Gastrocnemius medialis (tissue), 4 donors: Measurements from ENCODE around the gene FSIP1. TPM values are rescaled to one million over a fixed set of nuclear protein-coding genes. Genes with fewer than 3 reads are reported as not detected.

Experiments
- ATAC-seq, 2 donors: fragments of 150-250 bp; one replicate each; pipeline ENCODE4 v1.9.1; 2016
- DNase-seq, 2 donors: peaks; one replicate each; pipeline ENCODE4 v3.0.0-alpha.2; 2019
- H3K27ac ChIP-seq, 4 donors: fragments of 200-600 bp; sonication (generic); 1 replicate in 1 of 4; 2 replicates in 3 of 4; pipeline ENCODE4 v1.5.1; 2016 to 2018; ENCODE audit warnings: mild to moderate bottlenecking in 2 of 4, moderate library complexity in 1 of 4
- H3K27me3 ChIP-seq, 3 donors: fragments of 200-600 bp; sonication (generic) in 2 of 3; 1 replicate in 1 of 3; 2 replicates in 2 of 3; pipeline versions ENCODE4 v1.5.1 to v1.6.0; 2016 to 2019; ENCODE audit warnings: mild to moderate bottlenecking in 1 of 3, moderate library complexity in 1 of 3
- H3K36me3 ChIP-seq, 2 donors: fragments of 200-600 bp; sonication (generic) in 1 of 2; one replicate each; pipeline ENCODE4 v1.5.1; 2017 to 2018
- H3K4me1 ChIP-seq, 2 donors: fragments of 200-600 bp; sonication (generic) in 1 of 2; one replicate each; pipeline ENCODE4 v1.5.1; 2016 to 2017; ENCODE audit warnings: mild to moderate bottlenecking in 2 of 2
- H3K4me3 ChIP-seq, 4 donors: fragments of 200-600 bp; sonication (generic) in 3 of 4; 1 replicate in 1 of 4; 2 replicates in 3 of 4; pipeline ENCODE4 v1.5.1; 2016 to 2019; ENCODE audit warnings: mild to moderate bottlenecking in 2 of 4
- H3K9me3 ChIP-seq, 3 donors: fragments of 200-600 bp; sonication (generic) in 2 of 3; 1 replicate in 1 of 3; 2 replicates in 2 of 3; pipeline ENCODE4 v1.5.1; 2016 to 2019
- POLR2A ChIP-seq, 2 donors: fragments of 450-650 bp; IDR thresholded peaks; one replicate each; pipeline ENCODE4 v1.6.1; 2017; ENCODE audit warnings: antibody characterized with exemption in 2 of 2, mild to moderate bottlenecking in 2 of 2, moderate library complexity in 2 of 2
- in situ Hi-C, 4 donors: fragments of 200-750 bp; cut with MboI; loops; one replicate each; pipeline versions ENCODE4 v1.15.0 to v1.8.0; 2017; ENCODE audit warnings: low sequenced_read_pairs in 4 of 4
- intact Hi-C: fragments of 100-400 bp; cut with DNase I; formaldehyde crosslinking; loops from one replicate; pipeline ENCODE4 v1.15.1; 2023; ENCODE audit warnings: low total_unique reads
- total RNA-seq, 4 donors: library from RNA; depleted of rRNA; stranded (reverse); fragments of >200 nt; gene quantifications; one replicate each; pipeline versions ENCODE4 v1.1.0 to v1.2.3, GENCODE V29; 2016
- TF ChIP-seq, protein P1 (sequence below), 5 experiments: fragments of 450-650 bp in 3 of 5; fragments of 200-600 bp in 2 of 5; sonication (generic) in 2 of 5; IDR thresholded peaks in 4 of 5; conservative IDR thresholded peaks in 1 of 5; 1 replicate in 4 of 5; 2 replicates in 1 of 5; pipeline ENCODE4 v1.5.1; 2016 to 2019; ENCODE audit warnings: antibody characterized with exemption in 5 of 5, mild to moderate bottlenecking in 3 of 5, moderate library complexity in 3 of 5

FSIP1 gene
- total RNA-seq, 4 donors from 2014 or later = 0.11 to 23.9 (median 1.0) TPM; not detected in 1

DNA sequence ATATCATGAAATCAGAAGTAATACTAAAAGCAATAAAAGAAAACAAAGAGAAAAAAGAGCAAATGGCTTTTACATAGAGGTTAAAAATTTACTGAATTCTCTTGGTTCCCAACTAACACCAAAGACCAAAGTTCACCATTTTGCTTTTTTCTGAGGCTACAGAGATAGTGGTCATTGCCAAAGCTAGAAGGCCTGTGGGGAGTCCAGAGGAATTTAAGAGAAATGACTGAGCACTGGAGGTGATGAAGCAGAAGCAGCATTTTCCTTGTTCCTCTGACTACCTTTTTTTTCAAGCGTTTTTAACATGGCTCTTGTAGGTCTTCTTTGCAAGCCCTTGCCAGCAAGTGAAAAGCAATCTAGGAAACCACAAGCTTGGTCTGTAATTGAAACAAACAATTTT lies 143.6 kb downstream of the FSIP1 start:
- no peak for TF ChIP-seq POLR2A (IDR thresholded peaks at IDR 0.05)
- TF ChIP-seq, protein P1, sequence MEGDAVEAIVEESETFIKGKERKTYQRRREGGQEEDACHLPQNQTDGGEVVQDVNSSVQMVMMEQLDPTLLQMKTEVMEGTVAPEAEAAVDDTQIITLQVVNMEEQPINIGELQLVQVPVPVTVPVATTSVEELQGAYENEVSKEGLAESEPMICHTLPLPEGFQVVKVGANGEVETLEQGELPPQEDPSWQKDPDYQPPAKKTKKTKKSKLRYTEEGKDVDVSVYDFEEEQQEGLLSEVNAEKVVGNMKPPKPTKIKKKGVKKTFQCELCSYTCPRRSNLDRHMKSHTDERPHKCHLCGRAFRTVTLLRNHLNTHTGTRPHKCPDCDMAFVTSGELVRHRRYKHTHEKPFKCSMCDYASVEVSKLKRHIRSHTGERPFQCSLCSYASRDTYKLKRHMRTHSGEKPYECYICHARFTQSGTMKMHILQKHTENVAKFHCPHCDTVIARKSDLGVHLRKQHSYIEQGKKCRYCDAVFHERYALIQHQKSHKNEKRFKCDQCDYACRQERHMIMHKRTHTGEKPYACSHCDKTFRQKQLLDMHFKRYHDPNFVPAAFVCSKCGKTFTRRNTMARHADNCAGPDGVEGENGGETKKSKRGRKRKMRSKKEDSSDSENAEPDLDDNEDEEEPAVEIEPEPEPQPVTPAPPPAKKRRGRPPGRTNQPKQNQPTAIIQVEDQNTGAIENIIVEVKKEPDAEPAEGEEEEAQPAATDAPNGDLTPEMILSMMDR (IDR thresholded peaks at IDR 0.05 in 4 of 5, conservative IDR thresholded peaks at IDR 0.05 in 1 of 5) = no peak
- in situ Hi-C loops = no loop called here
- no peaks in the 10 kb centered on the region for H3K4me1 ChIP-seq
- H3K36me3 ChIP-seq = no peaks in the 10 kb centered on the region
- H3K27me3 ChIP-seq = no peaks in the 10 kb centered on the region
- DNase-seq = no peak
- H3K27ac ChIP-seq = no peak overlapping the region
- intact Hi-C loops = no loop called here
- no peak overlapping the region for H3K4me3 ChIP-seq
- H3K9me3 ChIP-seq = no peaks in the 10 kb centered on the region
- no peak for ATAC-seq

DNA sequence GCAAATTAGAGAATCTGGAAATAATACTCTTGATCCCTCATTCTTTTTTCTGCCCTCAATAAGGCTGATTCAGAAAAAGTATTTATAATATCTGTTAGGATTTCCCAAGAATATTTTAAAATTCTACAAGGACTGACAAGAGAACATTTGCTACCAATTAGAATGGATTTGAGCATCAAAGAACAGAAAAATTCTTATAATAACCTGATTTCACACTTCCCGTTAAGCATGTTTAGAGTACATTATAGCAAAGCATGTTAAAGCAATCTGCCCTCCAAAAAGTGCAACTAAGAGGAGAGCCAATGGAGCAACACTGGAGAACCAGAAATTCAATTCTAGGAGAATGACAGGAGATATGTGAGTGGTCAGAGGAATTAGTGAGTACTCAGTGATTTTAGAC lies 144.6 kb downstream of the FSIP1 start:
- Histone ChIP-seq H3K27me3 (no peaks in the 10 kb centered on the region), H3K9me3 (no peaks in the 10 kb centered on the region), H3K4me3 (no peak overlapping the region), H3K27ac (no peak overlapping the region), H3K4me1 (no peaks in the 10 kb centered on the region), H3K36me3 (no peaks in the 10 kb centered on the region)
- in situ Hi-C loops = no loop called here
- no peak for ATAC-seq
- no peak for DNase-seq
- TF ChIP-seq, protein P1 (IDR thresholded peaks at IDR 0.05 in 4 of 5, conservative IDR thresholded peaks at IDR 0.05 in 1 of 5) = no peak
- no peak for TF ChIP-seq POLR2A (IDR thresholded peaks at IDR 0.05)
- intact Hi-C loops = no loop called here

DNA sequence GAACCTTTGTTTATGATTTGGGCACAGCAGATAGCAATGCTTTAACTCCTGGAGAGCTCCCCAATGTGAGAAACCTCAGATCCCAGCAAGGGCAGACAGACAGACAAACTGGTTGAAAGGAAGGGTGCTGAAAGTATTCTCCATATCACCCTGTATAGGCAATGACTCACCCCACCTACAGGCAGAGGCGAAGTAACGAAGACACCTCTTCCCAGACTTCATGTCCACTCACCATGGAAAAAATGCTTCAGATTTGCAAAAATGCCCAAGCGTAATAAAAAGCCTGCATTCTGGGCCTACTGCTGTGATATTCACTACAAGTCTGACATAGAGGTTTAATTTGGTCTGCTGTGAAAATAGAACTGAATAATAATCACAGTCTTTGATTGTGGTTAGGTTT lies 151.3 kb downstream of the FSIP1 start:
- in situ Hi-C loops = no loop called here
- ATAC-seq (no peak), DNase-seq (no peak)
- no peaks in the 10 kb centered on the region for H3K9me3 ChIP-seq
- no peak for TF ChIP-seq POLR2A (IDR thresholded peaks at IDR 0.05)
- TF ChIP-seq, protein P1 (IDR thresholded peaks at IDR 0.05 in 4 of 5, conservative IDR thresholded peaks at IDR 0.05 in 1 of 5) = no peak
- no peak overlapping the region for H3K27ac ChIP-seq
- intact Hi-C loops = no loop called here
- H3K27me3 ChIP-seq = no peaks in the 10 kb centered on the region
- peaks cover 8 to 23% of the 10 kb centered on the region in 2 donors for H3K4me1 ChIP-seq
- no peak overlapping the region for H3K4me3 ChIP-seq
- H3K36me3 ChIP-seq = no peaks in the 10 kb centered on the region

DNA sequence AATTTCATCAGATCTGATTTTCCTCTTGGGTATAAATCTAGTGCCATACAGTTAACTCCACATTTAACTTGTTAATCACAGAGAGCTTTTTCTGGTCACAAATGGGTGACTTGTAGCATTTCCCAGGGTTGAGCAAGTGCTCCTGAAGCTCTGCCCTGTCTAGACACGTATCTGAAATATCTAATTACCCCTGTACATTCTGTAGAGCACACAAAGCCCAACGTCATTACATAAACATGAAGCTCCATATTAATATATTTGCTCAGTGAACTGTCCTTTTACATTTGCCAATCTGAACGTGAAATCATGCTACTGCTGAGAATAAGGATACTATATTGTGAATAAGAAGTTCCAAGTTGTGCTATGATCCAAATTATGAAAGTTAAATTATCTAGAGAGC lies 152.7 kb downstream of the FSIP1 start:
- no peaks in the 10 kb centered on the region for H3K9me3 ChIP-seq
- H3K4me3 ChIP-seq = no peak overlapping the region
- no peaks in the 10 kb centered on the region for H3K27me3 ChIP-seq
- in situ Hi-C loops = no loop called here
- H3K36me3 ChIP-seq = no peaks in the 10 kb centered on the region
- DNase-seq (no peak), ATAC-seq (no peak)
- intact Hi-C loops = loop anchor here (5.0 kb wide), 1 partner anchor 52 kb away; no protein-coding TSS in a partner anchor
- H3K27ac ChIP-seq = peak overlapping the region in 2 of 4 donors; percentile 30 to 55
- H3K4me1 ChIP-seq = peaks cover 18 to 36% of the 10 kb centered on the region in 2 donors
- TF ChIP-seq POLR2A (IDR thresholded peaks at IDR 0.05) = no peak
- TF ChIP-seq, protein P1 (IDR thresholded peaks at IDR 0.05 in 4 of 5, conservative IDR thresholded peaks at IDR 0.05 in 1 of 5) = no peak

DNA sequence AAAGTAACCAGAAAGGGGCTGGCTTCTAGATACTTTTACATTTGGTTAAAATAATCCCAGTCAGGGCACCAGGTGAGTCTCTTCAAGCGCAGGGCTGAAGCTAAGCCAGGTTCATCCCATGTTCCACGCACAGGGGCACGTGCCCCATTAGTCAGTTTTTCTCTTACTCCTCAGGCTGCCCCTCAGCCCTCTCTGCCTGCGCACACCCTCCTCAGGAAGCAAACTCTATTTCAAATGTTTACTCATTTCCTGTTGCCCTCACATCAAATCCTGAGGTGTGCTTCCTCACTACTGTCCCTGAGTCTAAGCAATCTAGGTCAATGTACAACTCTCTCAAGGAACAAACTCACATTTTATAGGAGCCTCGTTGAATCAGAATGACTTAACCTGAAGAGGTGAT lies 153.3 kb downstream of the FSIP1 start:
- Histone ChIP-seq H3K4me3 (no peak overlapping the region), H3K4me1 (peaks cover 23 to 37% of the 10 kb centered on the region in 2 donors)
- in situ Hi-C loops = no loop called here

More for the DNA sequence above, 153.3 kb downstream of the FSIP1 start:
- TF ChIP-seq, protein P1 (IDR thresholded peaks at IDR 0.05 in 4 of 5, conservative IDR thresholded peaks at IDR 0.05 in 1 of 5) = no peak
- no peak for TF ChIP-seq POLR2A (IDR thresholded peaks at IDR 0.05)
- ATAC-seq = no peak
- intact Hi-C loops = loop anchor here (5.0 kb wide), 1 partner anchor 53 kb away; no protein-coding TSS in a partner anchor
- Histone ChIP-seq H3K9me3 (no peaks in the 10 kb centered on the region), H3K27me3 (no peaks in the 10 kb centered on the region), H3K27ac (peak overlapping the region in 3 of 4 donors; percentile 30 to 55 (median 52)), H3K36me3 (no peaks in the 10 kb centered on the region)
- no peak for DNase-seq
